IPS-11a (cell line): Measurements from ENCODE around the gene PRPF19.
A peak's percentile ranks its signal among the peaks of the same experiment; 100 is the strongest.

ENCODE experiments used
- H3K4me3 ChIP-seq: one replicate; pipeline ENCODE4 v1.5.1; 2013; ENCODE audit warnings: low read depth, low read length, control low read depth

Gene PRPF19

GRCh38 chr11:60906132-60906972, at the start of gene PRPF19:
Gene PRPF19, minus strand, starts transcription at chr11:60906585. Its CDS starts 203 bp downstream, at chr11:60906382.
- H3K4me3 ChIP-seq, result peak within 1 kb of the TSS; percentile 74

GRCh38 chr11:60955571-60955970, 49.2 kb upstream of the PRPF19 start:
- no peak overlapping the region for H3K4me3 ChIP-seq

GRCh38 chr11:60954421-60954820, 48.0 kb upstream of the PRPF19 start:
- H3K4me3 ChIP-seq, result no peak overlapping the region

GRCh38 chr11:60953781-60954180, 47.4 kb upstream of the PRPF19 start:
- no peak overlapping the region for H3K4me3 ChIP-seq

- no peak overlapping the region for H3K4me3 ChIP-seq
These were observed 46.4 kb upstream of the PRPF19 start for GRCh38 chr11:60952742-60953170.

- H3K4me3 ChIP-seq, result peak within 1 kb of the TSS; percentile 31
These were observed 45.7 kb upstream of the PRPF19 start, which contains the start of gene SLC15A3 for GRCh38 chr11:60951904-60952741. Gene SLC15A3, minus strand, starts transcription at chr11:60952176. Its CDS starts 625 bp downstream, at chr11:60951551.

GRCh38 chr11:60951606-60951903, 45.2 kb upstream of the PRPF19 start:
- peak overlapping the region; percentile 31 for H3K4me3 ChIP-seq

- peak overlapping the region; percentile 31 for H3K4me3 ChIP-seq
These were observed 44.7 kb upstream of the PRPF19 start for GRCh38 chr11:60950933-60951605.

- no peak overlapping the region for H3K4me3 ChIP-seq
These were observed 43.6 kb upstream of the PRPF19 start for GRCh38 chr11:60950024-60950423.

- H3K4me3 ChIP-seq, result no peak overlapping the region
These were observed 41.9 kb upstream of the PRPF19 start for GRCh38 chr11:60948250-60948649.

GRCh38 chr11:60947700-60948099, 41.3 kb upstream of the PRPF19 start:
- no peak overlapping the region for H3K4me3 ChIP-seq

GRCh38 chr11:60946601-60947264, 40.3 kb upstream of the PRPF19 start:
- no peak overlapping the region for H3K4me3 ChIP-seq

GRCh38 chr11:60945295-60945667, 38.9 kb upstream of the PRPF19 start:
- no peak overlapping the region for H3K4me3 ChIP-seq

GRCh38 chr11:60944490-60945294, 38.3 kb upstream of the PRPF19 start:
- no peak overlapping the region for H3K4me3 ChIP-seq

- no peak overlapping the region for H3K4me3 ChIP-seq
These were observed 36.7 kb upstream of the PRPF19 start for GRCh38 chr11:60942970-60943565.

- H3K4me3 ChIP-seq, result no peak overlapping the region
These were observed 35.8 kb upstream of the PRPF19 start for GRCh38 chr11:60942219-60942618.

- no peak overlapping the region for H3K4me3 ChIP-seq
These were observed 35.2 kb upstream of the PRPF19 start for GRCh38 chr11:60941371-60942119.

- no peak overlapping the region for H3K4me3 ChIP-seq
These were observed 33.5 kb upstream of the PRPF19 start for GRCh38 chr11:60939855-60940254.

GRCh38 chr11:60939301-60939700, 32.9 kb upstream of the PRPF19 start:
- no peak overlapping the region for H3K4me3 ChIP-seq
